HL-60/S4 (cell line): ENCODE results near the gene ST6GALNAC3.
"Not testable (repeated sequence)": the region's sequence is repeated elsewhere in the genome, so short reads cannot be mapped to it uniquely, and the experiment has no call there.

Source experiments
- in situ Hi-C: fragments of 300-500 bp; cut with MboI; formaldehyde crosslinking; loops from 2 replicates; pipeline ENCODE4 v1.14.3; 2022; ENCODE audit warnings: low sequenced_read_pairs

Gene ST6GALNAC3

GRCh38 chr1:76237211-76237610, 162.7 kb downstream of the ST6GALNAC3 start:
- in situ Hi-C loops = no loop called here

GRCh38 chr1:76238094-76238628, 163.6 kb downstream of the ST6GALNAC3 start:
- in situ Hi-C loops = no loop called here

GRCh38 chr1:76239470-76239918, 164.9 kb downstream of the ST6GALNAC3 start:
- in situ Hi-C loops = no loop called here

GRCh38 chr1:76240316-76240715, 165.8 kb downstream of the ST6GALNAC3 start:
- in situ Hi-C loops = no loop called here

GRCh38 chr1:76242587-76242986, 168.0 kb downstream of the ST6GALNAC3 start:
- in situ Hi-C loops = not testable (repeated sequence)

GRCh38 chr1:76247261-76247852, 172.8 kb downstream of the ST6GALNAC3 start:
- in situ Hi-C loops = no loop called here

GRCh38 chr1:76250271-76250670, 175.7 kb downstream of the ST6GALNAC3 start:
- in situ Hi-C loops = no loop called here

GRCh38 chr1:76252431-76252830, 177.9 kb downstream of the ST6GALNAC3 start:
- in situ Hi-C loops = no loop called here

GRCh38 chr1:76254104-76255030, 179.8 kb downstream of the ST6GALNAC3 start:
- in situ Hi-C loops = no loop called here

GRCh38 chr1:76256289-76257223, 182.0 kb downstream of the ST6GALNAC3 start:
- in situ Hi-C loops = no loop called here

GRCh38 chr1:76257823-76258222, 183.3 kb downstream of the ST6GALNAC3 start:
- in situ Hi-C loops = no loop called here

GRCh38 chr1:76259270-76259669, 184.7 kb downstream of the ST6GALNAC3 start:
- in situ Hi-C loops = no loop called here

- in situ Hi-C loops = no loop called here
Observed at GRCh38 chr1:76260279-76260678, 185.7 kb downstream of the ST6GALNAC3 start.

GRCh38 chr1:76262601-76263000, 188.1 kb downstream of the ST6GALNAC3 start:
- in situ Hi-C loops = no loop called here

GRCh38 chr1:76264642-76265041, 190.1 kb downstream of the ST6GALNAC3 start:
- in situ Hi-C loops = no loop called here

GRCh38 chr1:76266762-76267161, 192.2 kb downstream of the ST6GALNAC3 start:
- in situ Hi-C loops = no loop called here

GRCh38 chr1:76267631-76268030, 193.1 kb downstream of the ST6GALNAC3 start:
- in situ Hi-C loops = no loop called here

- in situ Hi-C loops = no loop called here
Observed at GRCh38 chr1:76268341-76268740, 193.8 kb downstream of the ST6GALNAC3 start.

GRCh38 chr1:76269155-76269554, 194.6 kb downstream of the ST6GALNAC3 start:
- in situ Hi-C loops = no loop called here

- in situ Hi-C loops = no loop called here
Observed at GRCh38 chr1:76274302-76274701, 199.8 kb downstream of the ST6GALNAC3 start.

GRCh38 chr1:76274718-76275117, 200.2 kb downstream of the ST6GALNAC3 start:
- in situ Hi-C loops = no loop called here
